Right ventricle myocardium inferior (tissue), 1 donor: ENCODE results near the gene CPHXL2. TPM values are rescaled to one million over a fixed set of nuclear protein-coding genes. Genes with fewer than 3 reads are reported as not detected.

Source experiments
- ATAC-seq: fragments of 200-7000 bp; cut with Tn5 transposase; one replicate; pipeline ENCODE4 v1.9.1; 2020; ENCODE audit warnings: mild to moderate bottlenecking, moderate library complexity
- DNase-seq: peaks from one replicate; pipeline ENCODE4 v3.0.0; 2021; ENCODE audit errors: missing footprints
- intact Hi-C: fragments of 100-400 bp; cut with DNase I; formaldehyde crosslinking; loops from one replicate; pipeline ENCODE4 v1.11.0; 2022
- total RNA-seq: library from RNA; stranded (reverse); fragmentation: NEBNext Ultra II Directional; extraction: Animal tissue kit (Norgen Biotek cat#: 25700); gene quantifications from one replicate; pipeline ENCODE4 v1.2.1, GENCODE V29; 2021
- donor health status: DM: no; HTN: yes; CAD: no; lungs with severe emphysema.

Gene CPHXL2
- total RNA-seq, 1 donor from 2014 or later, result not detected

DNA sequence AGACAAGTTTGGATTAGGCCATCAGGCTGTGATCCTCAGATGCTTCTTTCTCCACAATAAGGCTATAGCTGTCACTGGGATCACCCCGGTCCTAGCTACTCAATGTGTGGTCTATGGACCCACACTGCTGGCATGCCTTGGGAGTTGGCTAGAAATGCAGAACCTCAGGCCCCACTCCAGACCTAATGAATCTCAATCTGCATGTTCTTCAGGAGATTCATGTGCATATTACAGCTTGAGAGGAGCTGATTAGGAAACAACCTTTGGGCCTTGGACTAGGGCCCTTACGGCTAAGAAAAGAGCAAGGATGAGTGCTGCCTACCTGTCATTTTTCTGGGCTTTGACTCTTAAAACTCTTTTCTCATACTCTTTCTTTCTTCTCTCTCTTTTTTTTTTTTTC is 61.2 kb downstream of the CPHXL2 start:
- intact Hi-C loops, result no loop called here
- DNase-seq, result no peak
- ATAC-seq, result no peak

- DNase-seq (no peak), ATAC-seq (no peak)
- intact Hi-C loops, result no loop called here
These were observed 62.5 kb downstream of the CPHXL2 start for GRCh38 chr16:75614066-75614897.

Other genes with a start within 250 kb of the CPHXL2 start
- gene CFDP1, start 243.5 kb downstream of the CPHXL2 start, total RNA-seq, result 26.6 TPM
- 9.6 TPM for gene TMEM170A, start 212.3 kb downstream of the CPHXL2 start, total RNA-seq
- 0.62 TPM for gene CHST6, start 181.6 kb downstream of the CPHXL2 start, total RNA-seq
- 0.27 TPM for gene CHST5, start 140.9 kb downstream of the CPHXL2 start, total RNA-seq
- 4.4 TPM for gene TMEM231, start 120.8 kb downstream of the CPHXL2 start, total RNA-seq
- 231 TPM for gene GABARAPL2, start 110.6 kb downstream of the CPHXL2 start, total RNA-seq
- 19.5 TPM for gene ADAT1, start 53.7 kb downstream of the CPHXL2 start, total RNA-seq
- 145 TPM for gene KARS1, start 29.3 kb downstream of the CPHXL2 start, total RNA-seq
- 51.7 TPM for gene TERF2IP, start 29.2 kb downstream of the CPHXL2 start, total RNA-seq
- not detected for gene DUXB, start 24.5 kb upstream of the CPHXL2 start, total RNA-seq
- not detected for gene CPHXL, start 49.5 kb upstream of the CPHXL2 start, total RNA-seq